GM12878 (cell line): Measurements from ENCODE around the gene LCT. TPM values are rescaled to one million over a fixed set of nuclear protein-coding genes. Genes with fewer than 3 reads are reported as not detected.
A peak's percentile ranks its signal among the peaks of the same experiment; 100 is the strongest.

Experiments
- ATAC-seq: fragments of 200-7000 bp; cut with Tn5 transposase; 3 replicates; pipeline ENCODE4 v1.9.1; 2020; ENCODE audit warnings: mild to moderate bottlenecking, moderate library complexity
- BruUV-seq: library from RNA; stranded (reverse); fragments of 400-500 nt; replicated peaks from 2 replicates; lab custom pipeline; 2021; lab: Mats Ljungman, UMichigan
- CTCF ChIA-PET: fragments of 300-600 bp; sonication (Branson Sonifier 250); formaldehyde crosslinking; extraction: SDS; loops from one replicate; lab custom pipeline; 2021; ENCODE audit warnings: inconsistent platforms; lab: Yijun Ruan, JAX
- POLR2A ChIA-PET: fragments of 350-600 bp; formaldehyde crosslinking; extraction: SDS; loops from one replicate; lab custom pipeline; 2021; ENCODE audit warnings: inconsistent platforms; lab: Charles Lee
- RAD21 ChIA-PET: fragments of 300-600 bp; sonication (Branson Sonifier 250); formaldehyde crosslinking; loops from one replicate; lab custom pipeline; 2023; ENCODE audit warnings: antibody characterized with exemption; ENCODE audit not compliant: unreplicated experiment; lab: Charles Lee
- SMC1A ChIA-PET: fragments of 300-600 bp; sonication (Branson Sonifier 250); formaldehyde crosslinking; loops from one replicate; lab custom pipeline; 2023; ENCODE audit not compliant: unreplicated experiment, uncharacterized antibody; lab: Charles Lee
- DNase-seq: peaks from one replicate; pipeline ENCODE4 v3.0.0-alpha.2; 2011; ENCODE audit warnings: low read depth, low spot score
- FAIRE-seq: peaks from 3 replicates; lab custom pipeline; 2011; peaks lifted over from hg19 to GRCh38; lab: Jason Lieb, UNC
- H2AFZ ChIP-seq: 2 replicates; pipeline ENCODE4 v1.6.0; 2011; ENCODE audit warnings: low read depth, low read length, control low read depth; ENCODE audit not compliant: control insufficient read depth
- H3K27ac ChIP-seq: 2 replicates; pipeline ENCODE4 v1.5.1; 2011; ENCODE audit warnings: control low read depth; ENCODE audit not compliant: control insufficient read depth, insufficient read depth
- H3K27me3 ChIP-seq, 2 experiments: replicated peaks in 1 of 2; 2 replicates each; pipeline versions ENCODE4 v1.6.0 to v1.6.1; 2011; ENCODE audit warnings: low read length in 1 of 2; ENCODE audit not compliant: control insufficient read depth in 2 of 2, insufficient read depth in 2 of 2
- H3K36me3 ChIP-seq, 2 experiments: 2 replicates each; pipeline ENCODE4 v1.5.1; 2011; ENCODE audit warnings: low read length in 1 of 2; ENCODE audit not compliant: control insufficient read depth in 2 of 2, insufficient read depth in 2 of 2
- H3K4me1 ChIP-seq: 2 replicates; pipeline ENCODE4 v1.6.1; 2011; ENCODE audit warnings: mild to moderate bottlenecking, low read length, moderate library complexity, mixed read lengths; ENCODE audit not compliant: control insufficient read depth, insufficient read depth
- H3K4me2 ChIP-seq: 2 replicates; pipeline ENCODE4 v1.6.0; 2011; ENCODE audit warnings: control low read depth; ENCODE audit not compliant: control insufficient read depth, insufficient read depth
- H3K4me3 ChIP-seq: fragments of 200-600 bp; sonication (generic); 2 replicates; pipeline ENCODE4 v1.5.1; 2016
- H3K79me2 ChIP-seq: 2 replicates; pipeline ENCODE4 v1.6.0; 2011; ENCODE audit warnings: low read length; ENCODE audit not compliant: control insufficient read depth, insufficient read depth
- H3K9ac ChIP-seq: 2 replicates; pipeline ENCODE4 v1.8.0; 2011; ENCODE audit warnings: low read length, control low read depth, mixed read lengths; ENCODE audit not compliant: control insufficient read depth, insufficient read depth
- H3K9me3 ChIP-seq: replicated peaks from 3 replicates; pipeline ENCODE4 v1.5.1; 2011; ENCODE audit warnings: mild to moderate bottlenecking, low read length; ENCODE audit not compliant: control insufficient read depth, insufficient read depth
- H4K20me1 ChIP-seq: 2 replicates; pipeline ENCODE4 v1.6.0; 2011; ENCODE audit not compliant: control insufficient read depth, insufficient read depth
- ASH2L ChIP-seq: fragments of 300-600, 200-600 bp; sonication (generic); IDR thresholded peaks from 2 replicates; pipeline ENCODE4 v1.6.1; 2017; ENCODE audit warnings: low read depth, mild to moderate bottlenecking, borderline replicate concordance
- ATF7 ChIP-seq: fragments of 450-650 bp; IDR thresholded peaks from 2 replicates; pipeline ENCODE4 v1.6.1; 2016; ENCODE audit warnings: low read depth, mild to moderate bottlenecking
- CHD4 ChIP-seq: fragments of 200-600 bp; sonication (generic); IDR thresholded peaks from 2 replicates; pipeline ENCODE4 v1.6.1; 2016; ENCODE audit warnings: mild to moderate bottlenecking
- E2F4 ChIP-seq: IDR thresholded peaks from 2 replicates; pipeline ENCODE4 v1.6.1; 2012; ENCODE audit warnings: low read depth, low read length, improper control_type of control experiment
- RAD51 ChIP-seq: fragments of 450-650 bp; IDR thresholded peaks from 2 replicates; pipeline ENCODE4 v1.6.1; 2016; ENCODE audit warnings: moderate library complexity, mild to moderate bottlenecking, inconsistent platforms
- ZBTB11 ChIP-seq: fragments of 450-650 bp; formaldehyde crosslinking; IDR thresholded peaks from 2 replicates; pipeline ENCODE4 v1.5.0; 2022; ENCODE audit warnings: mild to moderate bottlenecking, missing genetic modification characterization
- ZNF622 ChIP-seq: fragments of 450-650 bp; IDR thresholded peaks from 2 replicates; pipeline ENCODE4 v1.6.1; 2017; ENCODE audit warnings: mild to moderate bottlenecking, inconsistent platforms
- in situ Hi-C: fragments of 300-500 bp; cut with MboI; formaldehyde crosslinking; loops from 9 replicates; pipeline ENCODE4 v1.14.3; 2018; ENCODE audit warnings: mixed read lengths
- intact Hi-C: fragments of 100-400 bp; cut with micrococcal nuclease; formaldehyde crosslinking; loops from one replicate; pipeline ENCODE4 v1.14.2; 2022; ENCODE audit not compliant: unreplicated experiment
- polyA plus RNA-seq, 11 experiments: library from polyadenylated mRNA; depleted of rRNA in 4 of 11; unstranded in 6 of 11; stranded (reverse) in 5 of 11; fragments of >200 nt; fragmentation: Nextera tagmentation in 4 of 11; fragmentation: Illumina TruSeq in 1 of 11; extraction: Ambion mirVana in 4 of 11; extraction: Trizol in 1 of 11; gene quantifications; 1 replicate in 1 of 11; 2 replicates in 10 of 11; pipeline versions ENCODE4 v1.2.1 to v1.2.3, GENCODE V29; 2011 to 2016; ENCODE audit warnings: inconsistent platforms in 2 of 11, missing spikeins in 2 of 11, low read depth in 1 of 11
- total RNA-seq, 4 experiments: library from RNA; depleted of rRNA in 3 of 4; stranded (reverse); fragments of >200 nt in 3 of 4; fragmentation: Illumina TruSeq in 1 of 4; extraction: Trizol in 1 of 4; gene quantifications; 2 replicates each; pipeline versions ENCODE4 v1.2.1 to v1.2.3, GENCODE V29; 2013 to 2021

LCT gene
- total and polyA plus RNA-seq, 10 of the 15 experiments (the other 5 are each of a cell fraction or from before 2014, with no cell fraction given): 0.02 to 0.09 (median 0.07) TPM; not detected in 3

GRCh38 chr2:135775420-135775819 is 61.6 kb downstream of the LCT start (continued):
- TF ChIP-seq E2F4 (no peak), RAD51 (no peak), ZBTB11 (CRISPR knock-in tag) (no peak), ZNF622 (no peak)

- Histone ChIP-seq H3K4me1 (no peaks in the 10 kb centered on the region), H2AFZ (no peak overlapping the region), H3K4me3 (no peak overlapping the region), H3K27me3 (no peaks in the 10 kb centered on the region), H3K4me2 (no peak overlapping the region), H3K36me3 (peaks cover 3 to 42% of the 10 kb centered on the region in 2 experiments; a peak in 3 of 4 replicates), H3K79me2 (no peaks in the 10 kb centered on the region), H3K9me3 (no peaks in the 10 kb centered on the region), H3K9ac (no peak overlapping the region), H4K20me1 (no peaks in the 10 kb centered on the region), H3K27ac (no peak overlapping the region)
- DNase-seq: no peak
- ATAC-seq: no peak
- ChIA-PET CTCF (interaction anchor here (0.6 to 1.9 kb wide), 2 partner anchors 70 to 611 kb away, joined by 3 to 5 read pairs; no protein-coding TSS in a partner anchor), SMC1A (interaction anchor here (0.9 kb wide), 1 partner anchor 8 kb away, joined by 4 read pairs; no protein-coding TSS in a partner anchor), RAD21 (interaction anchor here (0.6 kb wide), 1 partner anchor 891 kb away, joined by 3 read pairs; no protein-coding TSS in a partner anchor), POLR2A (interaction anchor here (0.6 kb wide), 1 partner anchor 23 kb away, joined by 3 read pairs; no protein-coding TSS in a partner anchor)
- intact Hi-C loops: no loop called here
- in situ Hi-C loops: no loop called here
- 0 out of 2 replicates have a peak, but pooled peaks have one; percentile 13 for TF ChIP-seq ATF7
- TF ChIP-seq CHD4: no peak
- TF ChIP-seq ASH2L: no peak
- BruUV-seq: no TSS peak
- no peak for FAIRE-seq
Observed at GRCh38 chr2:135773917-135774316, 63.1 kb downstream of the LCT start.
